Right ventricle myocardium superior (tissue), 1 donor: Measurements from ENCODE around the gene TCEA2. TPM values are rescaled to one million over a fixed set of nuclear protein-coding genes. Genes with fewer than 3 reads are reported as not detected.
"Not testable (repeated sequence)": the region's sequence is repeated elsewhere in the genome, so short reads cannot be mapped to it uniquely, and the experiment has no call there.

Experiments
- ATAC-seq: fragments of 200-7000 bp; cut with Tn5 transposase; one replicate; pipeline ENCODE4 v1.9.1; 2020; ENCODE audit warnings: mild to moderate bottlenecking; ENCODE audit not compliant: poor library complexity
- DNase-seq: peaks from one replicate; pipeline ENCODE4 v3.0.0-alpha.2; 2020
- intact Hi-C: fragments of 100-400 bp; cut with DNase I; formaldehyde crosslinking; loops from one replicate; pipeline ENCODE4 v1.11.2; 2022
- total RNA-seq: library from RNA; stranded (reverse); fragmentation: NEBNext Ultra II Directional; extraction: Animal tissue kit (Norgen Biotek cat#: 25700); gene quantifications from one replicate; pipeline ENCODE4 v1.2.1, GENCODE V29; 2021
- donor health status: DM: no; HTN: yes; CAD: no; lungs with severe emphysema.

The TCEA2 gene
- total RNA-seq, 1 donor from 2014 or later: 34.6 TPM

DNA sequence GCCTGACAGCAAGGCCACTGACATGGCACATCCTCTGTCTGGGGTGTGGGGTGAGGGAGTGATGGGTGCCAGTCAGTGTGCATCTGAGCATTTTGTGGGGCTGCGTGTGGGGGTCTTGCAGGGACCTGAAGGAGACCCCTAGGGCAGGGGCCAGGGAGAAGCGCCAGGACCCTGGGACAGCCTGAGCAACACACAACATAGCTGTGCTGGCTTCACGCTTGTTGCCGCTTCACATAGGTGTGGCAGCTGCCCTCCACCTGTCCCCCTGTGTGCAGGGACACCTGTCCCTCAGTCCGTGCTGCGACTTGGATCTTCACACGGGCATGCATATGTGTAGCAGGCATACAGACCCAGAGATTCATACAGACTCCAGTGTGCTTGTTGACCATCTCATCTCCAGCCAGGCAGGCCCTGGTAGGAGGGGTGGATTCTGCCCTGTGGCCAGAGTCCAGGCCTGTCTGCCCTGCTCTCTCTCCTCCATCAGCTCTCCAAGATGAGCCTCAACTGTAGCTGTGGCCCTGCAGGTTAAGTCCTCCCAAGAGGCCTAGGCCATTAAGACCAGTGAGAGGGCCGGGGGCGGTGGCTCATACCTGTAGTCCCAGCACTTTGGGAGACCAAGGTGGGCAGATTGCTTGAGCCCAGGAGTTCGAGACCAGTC lies 47.5 kb downstream of the TCEA2 start:
- intact Hi-C loops: loop anchor here (10.0 kb wide), 1 partner anchor 66 kb away; the partner anchor contains the start of gene SOX18
- peak; percentile 22 for DNase-seq
- no peak for ATAC-seq

GRCh38 chr20:64111841-64112641 lies 49.0 kb downstream of the TCEA2 start:
- DNase-seq (peak; percentile 18), ATAC-seq (no peak)
- intact Hi-C loops: loop anchor here (10.0 kb wide), 1 partner anchor 67 kb away; the partner anchor contains the start of gene SOX18

DNA sequence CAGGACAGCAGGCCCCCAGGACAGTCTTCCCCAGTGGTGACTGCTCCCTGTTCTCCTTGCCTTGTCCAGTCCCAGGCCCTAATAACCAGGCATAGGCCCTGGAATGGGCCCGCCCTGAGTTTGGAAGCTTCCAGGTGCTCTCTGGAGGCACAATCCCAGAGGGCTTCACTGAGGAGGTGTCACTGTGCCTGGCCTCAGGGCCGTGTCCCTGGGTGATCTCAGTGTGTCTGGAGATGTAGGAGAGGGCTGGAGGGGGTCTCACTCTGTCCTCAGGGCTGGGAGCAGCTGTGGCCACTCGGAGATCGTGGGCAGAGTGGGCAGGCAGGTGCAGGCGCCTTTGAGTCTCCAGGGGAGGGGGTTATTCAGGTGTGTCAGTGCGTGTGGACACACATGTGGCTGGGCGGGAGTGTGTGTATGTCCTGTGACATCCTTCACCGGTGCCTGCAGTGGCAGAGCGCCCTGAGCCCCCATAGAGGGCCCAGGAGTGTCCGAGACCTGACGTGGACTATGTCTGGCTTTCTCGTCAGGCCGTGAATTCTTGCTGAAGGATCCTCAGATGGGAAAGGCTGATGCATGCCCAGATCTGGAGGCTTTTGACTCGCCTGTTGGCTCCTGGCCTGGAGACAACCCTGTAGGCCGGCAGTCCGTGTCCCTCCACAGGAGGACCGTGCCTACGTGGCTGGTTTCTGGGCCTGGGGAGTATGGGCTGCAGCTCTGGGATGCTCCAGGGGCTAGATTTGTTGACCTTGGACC lies 49.9 kb downstream of the TCEA2 start:
- ATAC-seq (no peak), DNase-seq (peak; percentile 32)
- intact Hi-C loops: loop anchor here (10.0 kb wide), 1 partner anchor 68 kb away; the partner anchor contains the start of gene SOX18

- no peak for DNase-seq
- intact Hi-C loops: loop anchor here (10.0 kb wide), 1 partner anchor 69 kb away; the partner anchor contains the start of gene SOX18
Observed at GRCh38 chr20:64113444-64113775, 50.4 kb downstream of the TCEA2 start.

DNA sequence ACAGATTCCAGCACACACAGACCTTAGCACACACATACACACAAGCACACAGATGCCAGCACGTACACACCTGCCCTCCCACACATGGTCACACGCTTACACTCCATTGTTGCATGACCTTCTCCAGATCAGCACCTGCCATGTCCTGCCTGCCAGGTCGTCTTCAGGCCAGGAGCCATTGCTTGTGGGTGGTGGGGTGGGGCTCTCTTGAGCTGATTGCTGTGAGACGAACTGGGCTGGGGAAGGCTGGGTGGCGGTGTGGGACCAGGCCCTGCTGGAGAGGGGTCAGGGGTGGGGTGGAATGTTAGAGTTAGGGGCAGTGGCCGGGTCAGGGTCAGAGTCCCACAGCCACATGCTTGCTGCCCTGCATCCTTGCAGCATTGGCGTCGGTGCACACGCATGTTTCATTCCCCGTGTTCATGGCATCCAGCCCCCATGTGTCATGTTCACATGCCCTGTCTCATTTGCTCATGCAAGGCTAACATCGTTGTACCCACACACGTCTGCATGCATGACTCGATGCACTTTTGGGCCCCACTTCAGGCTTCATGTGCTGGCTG lies 50.9 kb downstream of the TCEA2 start:
- ATAC-seq (no peak), DNase-seq (peak; percentile 13)
- intact Hi-C loops: loop anchor here (10.0 kb wide), 1 partner anchor 69 kb away; the partner anchor contains the start of gene SOX18

More at GRCh38 chr20:64113444-64113775, 50.4 kb downstream of the TCEA2 start:
- ATAC-seq: no peak

DNA sequence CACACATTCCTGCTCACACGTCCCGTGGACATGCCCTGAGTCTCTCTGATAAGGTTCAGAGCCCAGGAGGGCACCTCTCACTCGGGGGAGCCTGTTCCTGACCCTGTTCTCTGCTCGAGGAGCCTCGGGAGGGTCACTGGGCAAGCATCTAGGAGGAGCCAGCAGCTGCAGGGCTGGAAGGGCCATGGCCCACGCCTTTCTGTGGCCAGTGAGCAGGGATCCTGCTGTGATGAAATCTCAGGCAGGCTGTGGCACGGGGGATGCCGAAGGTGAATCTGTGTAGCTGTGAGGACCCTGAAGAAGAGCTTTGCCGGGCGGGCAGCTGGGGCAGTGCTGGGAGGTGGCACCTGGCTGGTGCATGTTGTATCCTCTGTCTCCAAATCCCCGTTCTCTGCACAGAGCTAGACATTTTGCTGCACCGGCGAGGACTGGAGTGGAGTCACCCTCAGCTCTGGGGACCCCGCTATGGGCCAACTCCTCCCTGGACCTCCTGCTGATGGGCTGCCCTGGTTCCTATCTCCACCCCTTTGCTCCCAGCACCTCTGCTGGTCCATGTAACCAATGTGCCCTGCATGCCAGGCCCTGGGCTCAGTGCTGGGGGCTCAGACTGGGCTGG lies 51.5 kb downstream of the TCEA2 start:
- DNase-seq: peak; percentile 24
- no peak for ATAC-seq
- intact Hi-C loops: loop anchor here (10.0 kb wide), 1 partner anchor 70 kb away; the partner anchor contains the start of gene SOX18

- DNase-seq: peak; percentile 20
Observed at GRCh38 chr20:64115171-64115911, 52.3 kb downstream of the TCEA2 start.

GRCh38 chr20:64116016-64116415 lies 53.0 kb downstream of the TCEA2 start:
- no peak for ATAC-seq
- peak; percentile 22 for DNase-seq
- intact Hi-C loops: loop anchor here (10.0 kb wide), 1 partner anchor 71 kb away; the partner anchor contains the start of gene SOX18

More at GRCh38 chr20:64115171-64115911, 52.3 kb downstream of the TCEA2 start:
- intact Hi-C loops: loop anchor here (10.0 kb wide), 1 partner anchor 71 kb away; the partner anchor contains the start of gene SOX18
- ATAC-seq: no peak

- DNase-seq (peak; percentile 19), ATAC-seq (no peak)
- intact Hi-C loops: loop anchor here (10.0 kb wide), 1 partner anchor 72 kb away; the partner anchor contains the start of gene SOX18
Observed at GRCh38 chr20:64116541-64117431, 53.8 kb downstream of the TCEA2 start.

DNA sequence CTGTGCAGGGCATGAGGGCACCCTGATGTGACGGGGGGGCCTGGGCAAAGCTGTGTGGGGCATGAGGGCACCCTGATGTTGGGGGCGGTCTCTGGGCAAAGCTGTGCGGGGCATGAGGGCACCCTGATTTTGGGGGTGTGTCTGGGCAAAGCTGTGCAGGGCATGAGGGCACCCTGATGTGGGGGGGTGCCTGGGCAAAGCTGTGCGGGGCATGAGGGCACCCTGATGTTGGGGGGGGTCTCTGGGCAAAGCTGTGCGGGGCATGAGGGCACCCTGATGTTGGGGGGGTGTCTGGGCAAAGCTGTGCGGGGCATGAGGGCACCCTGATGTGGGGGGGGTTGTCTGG lies 54.4 kb downstream of the TCEA2 start:
- ATAC-seq, DNase-seq: not testable (repeated sequence)
- intact Hi-C loops: loop anchor here (10.0 kb wide), 1 partner anchor 73 kb away; the partner anchor contains the start of gene SOX18

GRCh38 chr20:64119301-64119680 lies 56.3 kb downstream of the TCEA2 start:
- DNase-seq: peak; percentile 13

GRCh38 chr20:64119681-64120341 lies 56.8 kb downstream of the TCEA2 start:
- ATAC-seq (no peak), DNase-seq (peak; percentile 26)
- intact Hi-C loops: loop anchor here (10.0 kb wide), 1 partner anchor 75 kb away; the partner anchor contains the start of gene SOX18

More at GRCh38 chr20:64119301-64119680, 56.3 kb downstream of the TCEA2 start:
- no peak for ATAC-seq
- intact Hi-C loops: loop anchor here (10.0 kb wide), 1 partner anchor 74 kb away; the partner anchor contains the start of gene SOX18

DNA sequence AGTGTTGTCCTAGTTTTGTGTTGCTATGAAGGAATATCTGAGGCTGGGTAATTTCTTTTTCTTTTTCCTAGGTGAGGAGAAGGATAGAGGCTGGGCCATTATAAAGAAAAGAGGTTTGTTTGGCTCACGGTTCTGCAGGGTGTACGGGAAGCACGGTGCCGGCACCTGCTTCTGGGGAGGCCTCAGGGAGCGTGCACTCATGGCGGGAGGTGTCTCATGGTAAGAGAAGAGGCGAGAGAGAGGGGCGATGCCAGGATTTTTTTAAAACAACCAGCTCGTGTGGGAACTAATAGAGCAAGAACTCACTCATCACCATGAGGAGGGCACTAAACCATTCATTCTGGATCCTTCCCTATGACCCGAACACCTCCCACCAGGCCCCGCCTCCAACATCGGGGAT lies 58.6 kb downstream of the TCEA2 start:
- DNase-seq (peak; percentile 13), ATAC-seq (no peak)
- intact Hi-C loops: no loop called here
